PFSK-1 (cell line): ENCODE data around the gene ARNT2.

Experiments
- FOXP2 ChIP-seq: optimal IDR thresholded peaks from 2 replicates; pipeline ENCODE3; 2011; ENCODE audit warnings: borderline replicate concordance, control low read depth, inconsistent platforms; ENCODE audit not compliant: insufficient read depth; ENCODE audit errors: extremely low read length, extremely low read depth
- POLR2AphosphoS5 ChIP-seq: IDR thresholded peaks from 2 replicates; pipeline ENCODE4 v1.6.1; 2012; ENCODE audit warnings: low read depth, mild to moderate bottlenecking, control low read depth, low read length, moderate library complexity
- SIN3A ChIP-seq: IDR thresholded peaks from 2 replicates; pipeline ENCODE4 v1.6.1; 2012; ENCODE audit warnings: mild to moderate bottlenecking, low read length, moderate library complexity, borderline replicate concordance; ENCODE audit not compliant: insufficient read depth
- TAF1 ChIP-seq: IDR thresholded peaks from 2 replicates; pipeline ENCODE4 v1.6.1; 2012; ENCODE audit warnings: low read length, control low read depth, borderline replicate concordance; ENCODE audit not compliant: insufficient read depth
- TF ChIP-seq, protein P1 (sequence below), 2 experiments: IDR thresholded peaks; 2 replicates each; pipeline versions ENCODE4 v1.6.1 to v1.8.0; 2011 to 2012; ENCODE audit warnings: low read depth in 2 of 2, low read length in 2 of 2, control low read depth in 1 of 2, inconsistent platforms in 1 of 2, mild to moderate bottlenecking in 1 of 2, moderate library complexity in 1 of 2; ENCODE audit not compliant: insufficient read depth in 1 of 2

The ARNT2 gene

DNA sequence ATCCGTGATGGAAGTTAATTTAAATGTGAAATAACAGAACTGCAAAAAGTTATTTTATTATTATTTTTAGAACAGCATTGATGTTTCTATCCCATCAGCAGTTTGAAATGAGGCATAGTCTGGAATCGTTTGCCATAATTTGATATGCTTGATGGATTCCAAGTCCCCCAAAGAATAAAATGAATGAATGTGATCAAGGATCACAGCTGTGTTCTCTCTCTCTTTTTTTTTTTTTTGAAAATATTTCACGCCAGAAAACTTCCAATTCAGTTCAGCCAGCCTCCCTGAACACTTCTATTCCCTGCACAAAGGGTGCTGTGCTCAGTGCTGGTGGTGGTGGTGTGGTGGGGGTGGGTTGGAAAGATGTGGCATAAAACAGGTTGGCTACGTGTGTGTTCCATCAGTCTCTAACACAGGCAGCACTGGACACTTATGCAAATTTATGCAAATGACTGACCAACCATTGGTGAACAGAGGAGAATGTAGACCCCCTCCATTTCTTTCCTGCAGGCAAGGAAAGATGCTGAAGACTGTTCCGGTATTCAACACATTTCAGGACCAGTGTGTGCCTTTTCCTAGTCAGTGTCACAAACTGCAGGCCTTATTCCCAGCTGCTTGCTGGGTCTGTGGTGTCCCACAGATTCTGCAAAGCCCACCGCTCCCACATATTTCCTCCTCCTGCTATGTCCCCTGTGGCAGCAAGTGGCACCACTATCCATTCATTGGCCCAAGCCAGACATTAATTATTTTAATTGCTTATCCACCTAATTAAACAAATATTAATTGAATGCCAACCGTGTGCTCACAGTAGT lies 10.6 kb downstream of the ARNT2 start:
- TF ChIP-seq POLR2AphosphoS5 (no peak), FOXP2 (no peak), TAF1 (no peak), SIN3A (no peak)
- TF ChIP-seq, protein P1, sequence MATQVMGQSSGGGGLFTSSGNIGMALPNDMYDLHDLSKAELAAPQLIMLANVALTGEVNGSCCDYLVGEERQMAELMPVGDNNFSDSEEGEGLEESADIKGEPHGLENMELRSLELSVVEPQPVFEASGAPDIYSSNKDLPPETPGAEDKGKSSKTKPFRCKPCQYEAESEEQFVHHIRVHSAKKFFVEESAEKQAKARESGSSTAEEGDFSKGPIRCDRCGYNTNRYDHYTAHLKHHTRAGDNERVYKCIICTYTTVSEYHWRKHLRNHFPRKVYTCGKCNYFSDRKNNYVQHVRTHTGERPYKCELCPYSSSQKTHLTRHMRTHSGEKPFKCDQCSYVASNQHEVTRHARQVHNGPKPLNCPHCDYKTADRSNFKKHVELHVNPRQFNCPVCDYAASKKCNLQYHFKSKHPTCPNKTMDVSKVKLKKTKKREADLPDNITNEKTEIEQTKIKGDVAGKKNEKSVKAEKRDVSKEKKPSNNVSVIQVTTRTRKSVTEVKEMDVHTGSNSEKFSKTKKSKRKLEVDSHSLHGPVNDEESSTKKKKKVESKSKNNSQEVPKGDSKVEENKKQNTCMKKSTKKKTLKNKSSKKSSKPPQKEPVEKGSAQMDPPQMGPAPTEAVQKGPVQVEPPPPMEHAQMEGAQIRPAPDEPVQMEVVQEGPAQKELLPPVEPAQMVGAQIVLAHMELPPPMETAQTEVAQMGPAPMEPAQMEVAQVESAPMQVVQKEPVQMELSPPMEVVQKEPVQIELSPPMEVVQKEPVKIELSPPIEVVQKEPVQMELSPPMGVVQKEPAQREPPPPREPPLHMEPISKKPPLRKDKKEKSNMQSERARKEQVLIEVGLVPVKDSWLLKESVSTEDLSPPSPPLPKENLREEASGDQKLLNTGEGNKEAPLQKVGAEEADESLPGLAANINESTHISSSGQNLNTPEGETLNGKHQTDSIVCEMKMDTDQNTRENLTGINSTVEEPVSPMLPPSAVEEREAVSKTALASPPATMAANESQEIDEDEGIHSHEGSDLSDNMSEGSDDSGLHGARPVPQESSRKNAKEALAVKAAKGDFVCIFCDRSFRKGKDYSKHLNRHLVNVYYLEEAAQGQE (IDR thresholded peaks at IDR 0.05; ENCODE audit: insufficient read depth in 1 of 2, low read depth in 2 of 2, low read length in 2 of 2) = no peak

DNA sequence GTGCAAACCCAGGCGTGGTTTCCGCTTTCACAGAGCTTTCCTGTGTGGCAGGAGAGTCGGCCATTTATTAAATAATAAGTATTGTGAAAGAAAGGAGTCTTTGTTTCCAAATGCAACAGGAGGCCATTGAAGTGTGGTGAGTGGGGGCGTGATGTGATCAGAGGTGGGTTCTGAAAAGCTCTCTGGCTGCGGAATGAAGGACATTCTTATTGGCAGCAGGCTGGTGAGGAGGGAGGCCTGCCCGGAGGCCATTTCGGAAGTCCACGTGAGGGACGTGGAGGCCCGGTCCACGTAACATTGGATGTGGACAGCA lies 11.1 kb downstream of the ARNT2 start:
- no peak for TF ChIP-seq FOXP2
- no peak for TF ChIP-seq POLR2AphosphoS5
- TF ChIP-seq SIN3A = no peak
- TF ChIP-seq, protein P1 (IDR thresholded peaks at IDR 0.05; ENCODE audit: insufficient read depth in 1 of 2, low read depth in 2 of 2, low read length in 2 of 2) = no peak
- TF ChIP-seq TAF1 = no peak

DNA sequence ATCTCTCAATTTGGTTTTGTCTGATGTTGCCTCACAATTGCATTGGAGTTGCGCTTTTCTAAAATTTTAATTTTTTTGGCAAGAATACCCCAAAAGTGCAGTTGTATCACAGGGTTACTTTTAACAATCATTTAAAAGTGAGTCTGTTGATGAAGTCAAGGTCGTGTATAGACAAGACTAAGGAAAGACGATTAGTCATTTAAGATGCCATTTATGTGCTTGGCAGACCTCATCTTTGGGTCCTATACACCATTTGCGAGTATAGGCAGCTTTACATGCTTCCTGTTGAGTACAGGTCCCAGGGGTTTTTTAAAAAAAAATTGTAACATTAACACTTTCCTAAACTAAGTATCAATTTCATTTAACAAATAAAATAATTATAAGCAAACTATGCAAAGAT lies 12.5 kb downstream of the ARNT2 start:
- TF ChIP-seq FOXP2 (no peak), POLR2AphosphoS5 (no peak), SIN3A (no peak), TAF1 (no peak)
- TF ChIP-seq, protein P1 (IDR thresholded peaks at IDR 0.05; ENCODE audit: insufficient read depth in 1 of 2, low read depth in 2 of 2, low read length in 2 of 2) = no peak

DNA sequence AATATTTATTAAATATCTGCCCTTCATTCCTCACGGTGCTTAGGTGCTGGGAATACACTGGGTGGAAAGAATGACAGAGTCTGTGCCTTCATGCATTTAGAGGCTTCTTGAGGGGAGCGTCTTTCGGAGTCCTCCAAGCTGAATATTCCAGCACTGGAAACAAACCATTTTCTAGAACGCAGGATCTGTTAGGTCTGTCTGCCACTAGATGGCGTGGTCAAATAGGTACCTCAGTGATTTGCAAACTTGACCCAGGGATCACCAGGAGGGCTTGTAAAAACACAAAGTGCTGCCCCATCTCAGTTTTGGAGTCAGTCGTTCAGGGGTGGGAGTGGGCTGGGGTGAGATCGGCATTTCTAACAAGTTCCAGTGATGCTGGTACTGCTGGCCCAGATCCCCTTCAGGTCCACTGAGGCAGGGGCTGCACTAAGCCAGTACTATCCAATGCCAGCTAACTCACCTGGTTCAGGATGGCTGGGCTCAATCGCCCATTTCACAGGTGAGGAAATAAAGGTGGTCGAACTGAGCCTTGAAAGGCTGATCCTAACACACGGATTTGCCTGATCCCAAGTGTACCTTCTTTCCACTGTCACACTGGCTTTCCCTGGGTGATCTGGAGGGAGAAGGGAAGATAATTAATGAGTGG lies 14.8 kb downstream of the ARNT2 start:
- TF ChIP-seq, protein P1 (IDR thresholded peaks at IDR 0.05; ENCODE audit: insufficient read depth in 1 of 2, low read depth in 2 of 2, low read length in 2 of 2) = no peak
- TF ChIP-seq TAF1 = no peak
- TF ChIP-seq SIN3A = no peak
- TF ChIP-seq POLR2AphosphoS5 = no peak
- no peak for TF ChIP-seq FOXP2
